Stimulated activated CD8-positive, alpha-beta memory T cell treated with anti-CD3 and anti-CD28 coated beads, Interleukin-7, amount 100 ng/mL, for 24 hours (primary cell): ENCODE data around the gene BRIP1.
"Not testable (repeated sequence)": the region's sequence is repeated elsewhere in the genome, so short reads cannot be mapped to it uniquely, and the experiment has no call there.

ENCODE experiments used
- DNase-seq: peaks from one replicate; pipeline ENCODE4 v3.0.0-alpha.2; 2020; ENCODE audit warnings: low read depth

Gene BRIP1

DNA sequence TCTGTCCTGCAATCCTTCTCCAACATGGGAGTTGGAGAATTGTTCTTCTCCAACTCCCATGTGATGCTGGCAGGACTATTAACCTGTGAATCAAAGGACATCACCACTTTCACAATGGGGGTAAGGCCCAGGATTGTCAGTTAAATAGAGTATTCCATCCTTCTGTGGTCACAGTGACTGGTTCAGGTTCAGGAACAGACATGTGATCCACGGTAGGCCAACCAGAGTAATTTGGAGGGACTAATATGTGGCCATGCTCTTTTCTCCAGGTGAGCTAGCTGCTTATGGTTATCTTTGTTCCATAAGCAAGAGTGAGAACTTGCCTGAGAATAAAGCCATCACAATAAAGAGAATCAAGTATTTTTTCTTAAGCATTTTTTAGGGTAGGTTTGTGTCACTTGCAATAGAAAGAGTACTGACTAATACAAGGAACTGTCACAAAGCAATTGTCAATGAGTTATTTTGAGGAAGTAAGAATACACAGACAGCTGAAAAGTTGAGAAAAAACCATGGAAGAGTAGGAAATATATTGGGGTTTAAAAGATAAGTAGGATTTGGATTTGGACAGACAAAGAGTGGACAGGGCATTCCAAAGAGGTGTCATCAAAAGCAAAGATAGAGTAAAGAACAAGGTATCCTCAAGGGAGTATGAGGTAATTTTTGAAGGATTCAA, 63.4 kb downstream of the BRIP1 start:
- no peak for DNase-seq

DNA sequence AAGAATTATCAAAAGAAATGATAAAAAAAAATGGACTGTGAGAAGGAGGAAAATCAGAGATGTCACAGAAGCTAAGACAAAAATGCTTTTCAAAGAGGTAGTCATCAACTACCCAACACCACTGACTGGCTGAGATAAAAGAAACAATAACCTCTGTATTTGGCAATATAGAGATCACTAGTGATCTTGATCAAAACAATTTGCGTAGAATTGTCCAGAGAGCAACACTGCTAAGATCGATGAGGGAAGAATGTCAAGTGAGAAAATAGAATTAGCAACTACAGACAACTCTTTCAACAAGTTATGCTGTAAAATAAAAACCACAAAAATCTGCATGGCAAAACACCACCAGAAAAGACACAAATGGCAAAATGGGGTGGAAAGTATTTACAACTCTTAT, 66.0 kb downstream of the BRIP1 start:
- DNase-seq = no peak

GRCh38 chr17:61795546-61795945, 67.8 kb downstream of the BRIP1 start:
- no peak for DNase-seq

DNA sequence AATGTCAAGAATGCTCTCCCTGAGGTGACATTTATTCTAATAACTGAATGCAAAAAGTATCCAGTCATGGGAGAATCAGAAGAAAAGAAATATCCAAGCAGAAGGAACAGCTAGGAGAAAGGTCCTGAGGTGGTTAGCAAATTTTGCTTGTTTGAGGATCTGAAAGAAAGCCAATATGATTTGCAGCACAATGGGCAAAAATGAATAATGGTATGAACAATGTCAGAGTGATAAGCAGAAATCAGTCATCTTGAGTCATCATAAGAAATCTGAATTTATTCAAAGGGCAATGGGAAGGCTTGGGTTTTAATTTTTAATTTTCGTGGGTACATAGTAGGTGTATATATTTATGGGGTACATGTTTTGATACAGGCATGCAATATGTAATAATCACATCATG, 68.5 kb downstream of the BRIP1 start:
- no peak for DNase-seq

DNA sequence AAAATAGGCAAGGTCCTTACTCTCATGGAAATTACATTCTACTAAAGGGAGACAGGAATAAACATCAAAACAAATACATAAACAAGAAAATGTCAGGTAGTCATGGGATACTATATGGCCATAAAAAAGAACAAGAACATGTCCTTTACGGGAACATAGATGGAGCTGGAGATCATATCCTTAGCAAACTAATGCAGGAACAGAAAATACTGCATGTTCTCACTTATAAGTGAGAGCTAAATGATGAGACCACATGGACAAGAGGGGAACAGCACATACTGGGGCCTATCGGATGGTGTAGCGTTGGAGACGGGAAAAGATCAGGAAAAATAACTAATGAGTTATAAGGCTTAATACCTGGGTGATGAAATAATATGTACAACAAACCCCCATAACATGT, 69.1 kb downstream of the BRIP1 start:
- no peak for DNase-seq

DNA sequence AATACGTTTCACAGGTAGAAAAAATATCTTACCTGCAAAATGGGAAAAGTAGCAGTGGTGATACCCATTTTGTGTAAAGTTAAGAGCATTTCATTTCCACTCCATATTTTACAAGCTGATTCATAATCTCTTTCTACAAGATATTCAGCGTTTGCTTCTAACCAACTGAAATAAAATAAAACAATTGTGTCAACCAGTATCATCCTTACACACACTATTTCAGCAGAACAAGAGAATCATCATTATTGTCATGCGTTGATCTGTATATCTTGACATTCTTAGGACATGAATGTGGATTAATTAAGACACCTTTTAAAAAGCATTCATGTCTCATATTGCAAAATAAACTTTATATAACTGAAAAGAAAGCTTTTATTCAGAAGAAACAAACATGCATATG, 69.8 kb downstream of the BRIP1 start:
- no peak for DNase-seq

- no peak for DNase-seq
Observed at GRCh38 chr17:61789872-61790271, 73.5 kb downstream of the BRIP1 start.

- DNase-seq = no peak
Observed at GRCh38 chr17:61786088-61786487, 77.2 kb downstream of the BRIP1 start.

DNA sequence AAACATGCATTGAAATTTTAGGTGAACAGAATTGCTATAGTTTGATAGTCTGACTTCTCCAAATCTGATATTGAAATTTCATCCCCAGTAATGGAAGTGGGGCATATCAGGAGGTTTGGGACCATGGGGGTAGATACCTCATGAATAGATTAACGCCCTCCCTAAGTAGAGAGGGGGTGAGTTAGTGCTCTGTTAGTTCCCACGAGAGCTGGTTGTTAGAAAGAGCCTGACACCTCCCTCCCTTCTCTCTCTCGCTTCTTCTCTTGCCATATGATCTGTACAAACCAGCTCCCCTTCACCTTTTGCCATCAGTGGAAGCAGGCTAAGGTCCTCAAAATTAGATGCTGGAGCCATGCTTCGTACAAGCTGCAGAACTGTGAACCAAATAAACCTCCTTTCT, 78.8 kb downstream of the BRIP1 start:
- DNase-seq = no peak

- no peak for DNase-seq
Observed at GRCh38 chr17:61783556-61784304, 79.6 kb downstream of the BRIP1 start.

DNA sequence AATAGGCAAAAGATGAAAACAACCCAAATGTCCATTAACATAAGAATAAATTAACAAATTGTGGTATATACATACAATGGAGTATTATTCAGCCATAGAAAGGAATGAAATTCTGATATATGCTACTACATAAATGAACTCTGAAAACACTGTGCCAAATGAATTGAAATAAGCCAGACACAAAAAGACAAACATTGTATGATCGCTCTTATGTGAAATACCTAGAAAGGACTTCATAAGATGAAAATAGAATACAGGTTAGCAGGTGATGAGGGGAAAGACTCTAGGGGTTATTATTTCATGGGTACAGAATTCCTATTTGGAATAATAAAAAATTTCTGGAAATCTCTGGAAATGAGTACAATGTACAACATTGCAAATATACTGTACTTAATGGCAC, 80.2 kb downstream of the BRIP1 start:
- no peak for DNase-seq

DNA sequence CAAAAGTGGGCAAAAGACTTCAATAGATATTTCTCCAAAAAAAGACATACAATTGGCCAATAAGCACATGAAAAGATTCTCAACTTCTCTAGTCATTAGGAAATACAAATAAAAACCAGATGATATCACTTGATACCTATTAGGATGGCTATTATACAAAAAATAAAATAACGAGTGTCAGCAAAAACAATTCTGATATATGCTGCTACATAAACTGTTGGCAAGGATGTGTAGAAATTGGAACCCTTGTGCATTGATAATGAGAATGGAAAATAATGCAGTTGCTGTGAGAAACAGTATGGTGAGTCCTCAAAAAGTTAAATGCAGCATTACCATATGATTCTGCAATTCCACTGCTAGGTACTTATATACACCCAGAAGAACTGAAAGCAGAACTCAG, 80.6 kb downstream of the BRIP1 start:
- no peak for DNase-seq

DNA sequence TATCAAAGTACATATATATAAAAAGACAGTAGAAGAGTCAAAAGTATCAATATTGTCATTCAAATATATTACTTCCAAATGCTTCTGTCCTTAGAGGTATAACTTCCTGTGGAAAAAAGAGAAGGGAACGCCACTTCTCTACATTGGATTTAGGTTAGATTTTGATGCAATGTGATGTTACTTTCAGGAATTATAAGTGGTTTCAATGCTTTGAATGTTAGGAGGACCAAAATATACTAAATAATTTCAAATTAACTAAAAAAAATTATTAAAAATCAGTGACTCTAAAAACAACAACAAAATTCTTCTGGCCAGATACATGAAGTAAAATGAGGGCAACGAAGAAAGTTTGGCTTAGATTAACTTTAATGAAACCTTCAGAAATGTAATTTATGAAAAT, 88.0 kb downstream of the BRIP1 start:
- DNase-seq = no peak

DNA sequence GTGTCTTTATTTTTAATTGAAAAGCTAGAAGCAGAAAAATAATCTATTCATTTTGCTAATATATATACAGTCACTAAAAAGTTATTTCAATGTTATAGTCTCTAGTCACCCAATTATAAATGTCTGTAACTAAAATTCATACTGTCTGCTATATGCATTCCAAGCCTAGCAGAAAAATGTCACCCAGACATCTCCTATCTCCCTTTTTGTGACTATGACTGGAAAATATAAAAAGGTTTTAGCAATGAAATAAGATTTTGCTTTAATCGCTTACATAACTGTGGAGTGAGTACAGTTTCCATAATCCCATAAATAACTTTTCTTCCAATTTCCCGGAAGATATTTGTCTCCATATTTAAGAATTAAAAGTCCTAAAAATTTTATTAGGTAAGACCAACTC, 88.6 kb downstream of the BRIP1 start:
- DNase-seq = no peak

- not testable (repeated sequence) for DNase-seq
Observed at GRCh38 chr17:61774087-61774486, 89.2 kb downstream of the BRIP1 start.

DNA sequence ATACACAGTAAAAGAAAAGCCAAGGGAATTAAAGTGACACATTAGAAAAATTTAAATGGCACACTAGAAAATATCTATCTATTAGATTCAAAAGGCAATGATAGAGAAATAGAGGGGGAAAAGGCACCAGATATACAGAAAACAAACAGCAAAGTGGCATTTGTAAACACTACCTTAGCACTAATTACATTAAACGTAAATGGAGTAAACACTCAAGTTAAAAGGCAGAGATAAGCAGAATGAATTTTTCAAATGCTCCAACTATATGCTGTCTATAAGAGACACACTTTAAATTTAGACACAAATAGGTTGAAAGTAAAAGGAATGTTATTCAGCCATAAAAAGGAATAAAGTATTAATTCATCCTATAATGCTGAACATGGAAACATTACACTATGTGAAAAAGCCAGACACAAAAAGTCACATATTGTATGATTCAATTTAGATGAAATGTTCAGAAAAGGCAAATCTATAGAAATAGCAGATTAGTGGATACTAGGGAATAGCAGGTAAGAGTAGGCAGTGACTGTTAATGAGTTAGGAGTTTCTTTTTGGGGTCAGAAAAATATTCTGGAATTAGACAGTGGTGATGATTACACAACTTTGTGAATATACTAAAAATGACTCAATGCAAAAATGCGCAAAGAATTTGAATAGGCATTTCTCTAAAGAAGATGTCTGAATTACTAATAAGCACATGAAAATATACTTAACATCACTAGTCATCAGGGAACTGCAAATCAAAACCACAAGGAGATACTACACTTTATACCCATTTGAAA, 92.4 kb downstream of the BRIP1 start:
- no peak for DNase-seq

- no peak for DNase-seq
Observed at GRCh38 chr17:61770043-61770442, 93.3 kb downstream of the BRIP1 start.

DNA sequence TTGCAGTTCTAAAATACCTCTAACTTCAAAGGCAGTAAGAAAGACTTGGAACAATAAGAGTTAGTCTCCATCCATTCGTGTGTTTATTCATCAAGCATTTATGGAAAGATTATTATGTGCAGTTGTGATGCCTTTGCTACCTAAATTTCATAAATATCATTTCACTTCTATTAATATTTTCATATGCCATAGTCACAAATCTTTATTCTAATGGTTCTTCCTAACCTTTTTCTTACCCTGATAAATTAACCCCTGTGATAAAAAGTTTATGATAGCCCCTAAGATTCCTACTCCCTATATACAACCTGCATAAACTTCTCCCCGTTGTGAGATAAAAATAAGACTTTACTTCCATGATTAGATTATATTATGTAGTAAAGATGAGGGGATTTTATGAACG, 94.9 kb downstream of the BRIP1 start:
- no peak for DNase-seq

- no peak for DNase-seq
Observed at GRCh38 chr17:61766520-61766919, 96.8 kb downstream of the BRIP1 start.

- DNase-seq = no peak
Observed at GRCh38 chr17:61764846-61765245, 98.5 kb downstream of the BRIP1 start.

- DNase-seq = no peak
Observed at GRCh38 chr17:61761827-61762226, 101.5 kb downstream of the BRIP1 start.

- DNase-seq = no peak
Observed at GRCh38 chr17:61759362-61759761, 104.0 kb downstream of the BRIP1 start.

DNA sequence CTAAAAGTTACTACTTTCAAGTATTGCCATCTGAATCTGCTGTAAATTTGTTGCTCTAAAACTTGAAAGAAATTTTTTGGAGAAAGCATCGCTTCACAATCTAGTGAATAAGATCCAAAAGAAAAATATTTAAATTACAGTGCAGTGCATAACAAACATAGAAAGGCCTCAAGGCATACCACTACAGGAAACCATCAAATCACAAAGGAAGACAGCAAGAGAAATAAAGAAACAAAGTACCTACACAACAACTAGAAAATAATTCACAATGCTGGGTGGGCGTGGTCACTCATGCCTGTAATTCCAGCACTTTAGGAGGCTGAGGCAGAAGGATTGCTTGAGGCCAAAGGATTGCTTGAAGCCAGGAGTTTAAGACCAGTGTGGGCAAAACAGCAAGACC, 104.9 kb downstream of the BRIP1 start:
- DNase-seq = no peak
